Activated T-helper 2 cell treated with anti-CD3 and anti-CD28 coated beads, Interferon-gamma antibody, Interleukin-2, Interleukin-4, amounts not matched to agents 10 μg/mL and 5 μg/mL and 100 μg/mL, durations not matched to agents 14 hours and 24 hours and 36 hours (primary cell): Measurements from ENCODE around the gene ZNF787. TPM values are rescaled to one million over a fixed set of nuclear protein-coding genes. Genes with fewer than 3 reads are reported as not detected.

Source experiments
- DNase-seq: peaks from one replicate; pipeline ENCODE4 v3.0.0; 2021; ENCODE audit warnings: low spot score
- H3K27ac Mint-ChIP-seq: one replicate; pipeline ENCODE4 v1.8.0; 2021; ENCODE audit warnings: mixed read lengths
- H3K27me3 Mint-ChIP-seq: one replicate; pipeline ENCODE4 v1.8.0; 2021; ENCODE audit warnings: low read depth, mixed read lengths
- H3K36me3 Mint-ChIP-seq: one replicate; pipeline ENCODE4 v1.8.0; 2021; ENCODE audit warnings: low read depth, mixed read lengths
- H3K4me1 Mint-ChIP-seq: one replicate; pipeline ENCODE4 v1.8.0; 2021; ENCODE audit warnings: low read depth, mixed read lengths
- H3K4me3 Mint-ChIP-seq: one replicate; pipeline ENCODE4 v1.8.0; 2021; ENCODE audit warnings: low read depth, mild to moderate bottlenecking, moderate library complexity, mixed read lengths
- H3K9me3 Mint-ChIP-seq: one replicate; pipeline ENCODE4 v1.8.0; 2021; ENCODE audit warnings: mixed read lengths
- intact Hi-C: fragments of 100-400 bp; cut with micrococcal nuclease; formaldehyde crosslinking; loops from one replicate; pipeline ENCODE4 v1.15.1; 2023
- total RNA-seq: library from RNA; stranded (reverse); gene quantifications from 2 replicates; pipeline ENCODE4 v1.2.3, GENCODE V29; 2022

ZNF787 gene
- total RNA-seq: 35.7 and 37.8 TPM in 2 replicates

GRCh38 chr19:56121180-56122167 is at the start of gene ZNF787:
Gene ZNF787, minus strand, starts transcription at chr19:56121295. Its CDS starts 18,078 bp downstream, at chr19:56103217.
- Mint-ChIP-seq H3K4me3 (peak within 1 kb of the TSS; percentile 87), H3K4me1 (peaks cover 19% of the 10 kb centered on the region), H3K27ac (peak within 1 kb of the TSS; percentile 95), H3K27me3 (no peaks in the 10 kb centered on the region), H3K36me3 (peaks cover 12% of the 10 kb centered on the region), H3K9me3 (no peaks in the 10 kb centered on the region)
- peak; percentile 94 for DNase-seq
- intact Hi-C loops: loop anchor here (1.0 to 5.0 kb wide), 3 partner anchors 20 to 644 kb away; partner anchors contain the start of genes ZNF444, ZNF628 and ZSCAN5A

GRCh38 chr19:56170261-56170660 is 49.2 kb upstream of the ZNF787 start:
- H3K27ac Mint-ChIP-seq: no peak overlapping the region
- DNase-seq: no peak
- no peaks in the 10 kb centered on the region for H3K4me1 Mint-ChIP-seq
- no peak overlapping the region for H3K4me3 Mint-ChIP-seq
- H3K36me3 Mint-ChIP-seq: no peaks in the 10 kb centered on the region
- H3K27me3 Mint-ChIP-seq: no peaks in the 10 kb centered on the region
- H3K9me3 Mint-ChIP-seq: no peaks in the 10 kb centered on the region
- intact Hi-C loops: loop anchor here (5.0 kb wide), 1 partner anchor 103 kb away; no protein-coding TSS in a partner anchor

- H3K36me3 Mint-ChIP-seq: no peaks in the 10 kb centered on the region
These were observed 46.0 kb upstream of the ZNF787 start for GRCh38 chr19:56167064-56167578.

GRCh38 chr19:56163097-56163496 is 42.0 kb upstream of the ZNF787 start:
- DNase-seq: no peak
- H3K36me3 Mint-ChIP-seq: peaks cover 15% of the 10 kb centered on the region
- H3K4me3 Mint-ChIP-seq: no peak overlapping the region
- intact Hi-C loops: no loop called here
- no peaks in the 10 kb centered on the region for H3K27me3 Mint-ChIP-seq
- H3K4me1 Mint-ChIP-seq: peaks cover 13% of the 10 kb centered on the region
- no peak overlapping the region for H3K27ac Mint-ChIP-seq
- peaks cover 4% of the 10 kb centered on the region for H3K9me3 Mint-ChIP-seq

More at GRCh38 chr19:56167064-56167578, 46.0 kb upstream of the ZNF787 start:
- H3K27ac Mint-ChIP-seq: no peak overlapping the region
- intact Hi-C loops: no loop called here
- peaks cover 10% of the 10 kb centered on the region for H3K4me1 Mint-ChIP-seq
- H3K27me3 Mint-ChIP-seq: no peaks in the 10 kb centered on the region
- no peak overlapping the region for H3K4me3 Mint-ChIP-seq
- H3K9me3 Mint-ChIP-seq: no peaks in the 10 kb centered on the region
- no peak for DNase-seq

GRCh38 chr19:56162258-56162657 is 41.2 kb upstream of the ZNF787 start:
- Mint-ChIP-seq H3K27ac (no peak overlapping the region), H3K27me3 (no peaks in the 10 kb centered on the region), H3K36me3 (peaks cover 18% of the 10 kb centered on the region), H3K4me3 (no peak overlapping the region), H3K4me1 (peaks cover 13% of the 10 kb centered on the region), H3K9me3 (peaks cover 4% of the 10 kb centered on the region)
- DNase-seq: no peak
- intact Hi-C loops: no loop called here

- peaks cover 18% of the 10 kb centered on the region for H3K36me3 Mint-ChIP-seq
- DNase-seq: no peak
- no peaks in the 10 kb centered on the region for H3K27me3 Mint-ChIP-seq
- H3K4me1 Mint-ChIP-seq: peaks cover 13% of the 10 kb centered on the region
- peaks cover 4% of the 10 kb centered on the region for H3K9me3 Mint-ChIP-seq
- intact Hi-C loops: no loop called here
- no peak overlapping the region for H3K4me3 Mint-ChIP-seq
- no peak overlapping the region for H3K27ac Mint-ChIP-seq
These were observed 40.4 kb upstream of the ZNF787 start for GRCh38 chr19:56161534-56161933.

GRCh38 chr19:56159622-56160271 is 38.7 kb upstream of the ZNF787 start:
- Mint-ChIP-seq H3K4me3 (no peak overlapping the region), H3K4me1 (peaks cover 13% of the 10 kb centered on the region), H3K9me3 (peaks cover 4% of the 10 kb centered on the region), H3K27ac (no peak overlapping the region), H3K27me3 (no peaks in the 10 kb centered on the region), H3K36me3 (peaks cover 29% of the 10 kb centered on the region)
- intact Hi-C loops: no loop called here
- DNase-seq: no peak

- no peak overlapping the region for H3K4me3 Mint-ChIP-seq
- H3K9me3 Mint-ChIP-seq: peaks cover 4% of the 10 kb centered on the region
- DNase-seq: no peak
- peaks cover 11% of the 10 kb centered on the region for H3K4me1 Mint-ChIP-seq
- no peak overlapping the region for H3K27ac Mint-ChIP-seq
- no peaks in the 10 kb centered on the region for H3K27me3 Mint-ChIP-seq
- intact Hi-C loops: no loop called here
- peaks cover 29% of the 10 kb centered on the region for H3K36me3 Mint-ChIP-seq
These were observed 38.0 kb upstream of the ZNF787 start for GRCh38 chr19:56159009-56159559.

- H3K9me3 Mint-ChIP-seq: peaks cover 4% of the 10 kb centered on the region
- intact Hi-C loops: no loop called here
- H3K27me3 Mint-ChIP-seq: no peaks in the 10 kb centered on the region
- H3K4me1 Mint-ChIP-seq: peaks cover 12% of the 10 kb centered on the region
- no peak overlapping the region for H3K27ac Mint-ChIP-seq
- DNase-seq: no peak
- peaks cover 33% of the 10 kb centered on the region for H3K36me3 Mint-ChIP-seq
- H3K4me3 Mint-ChIP-seq: no peak overlapping the region
These were observed 37.2 kb upstream of the ZNF787 start for GRCh38 chr19:56158170-56158757.

- no peaks in the 10 kb centered on the region for H3K27me3 Mint-ChIP-seq
- H3K9me3 Mint-ChIP-seq: peaks cover 4% of the 10 kb centered on the region
- H3K4me3 Mint-ChIP-seq: no peak overlapping the region
- intact Hi-C loops: no loop called here
- no peak overlapping the region for H3K27ac Mint-ChIP-seq
- DNase-seq: no peak
- H3K36me3 Mint-ChIP-seq: peaks cover 33% of the 10 kb centered on the region
- peaks cover 8% of the 10 kb centered on the region for H3K4me1 Mint-ChIP-seq
These were observed 35.7 kb upstream of the ZNF787 start for GRCh38 chr19:56156768-56157167.

GRCh38 chr19:56155124-56155687 is 34.1 kb upstream of the ZNF787 start:
- DNase-seq: no peak
- no peak overlapping the region for H3K4me3 Mint-ChIP-seq
- H3K27ac Mint-ChIP-seq: no peak overlapping the region
- H3K9me3 Mint-ChIP-seq: peaks cover 4% of the 10 kb centered on the region
- H3K27me3 Mint-ChIP-seq: no peaks in the 10 kb centered on the region
- peaks cover 34% of the 10 kb centered on the region for H3K36me3 Mint-ChIP-seq
- intact Hi-C loops: no loop called here
- H3K4me1 Mint-ChIP-seq: peaks cover 8% of the 10 kb centered on the region

- no peak overlapping the region for H3K4me3 Mint-ChIP-seq
- peaks cover 6% of the 10 kb centered on the region for H3K4me1 Mint-ChIP-seq
- intact Hi-C loops: no loop called here
- no peak overlapping the region for H3K27ac Mint-ChIP-seq
- H3K36me3 Mint-ChIP-seq: peaks cover 34% of the 10 kb centered on the region
- no peaks in the 10 kb centered on the region for H3K9me3 Mint-ChIP-seq
- H3K27me3 Mint-ChIP-seq: no peaks in the 10 kb centered on the region
- DNase-seq: no peak
These were observed 32.4 kb upstream of the ZNF787 start for GRCh38 chr19:56153507-56153906.
